ENCODE results near the gene CLASP1.
"Not testable (repeated sequence)": the region's sequence is repeated elsewhere in the genome, so short reads cannot be mapped to it uniquely, and the experiment has no call there.

The CLASP1 gene

GRCh38 chr2:121376535-121377250, 272.6 kb downstream of the CLASP1 start:
- Histone ChIP-seq H3K9me3 (ENCODE audit: control insufficient read depth, low read length) (no peaks in the 10 kb centered on the region), H3K4me3 (ENCODE audit: low read length) (no peak overlapping the region), H3K36me3 (ENCODE audit: control insufficient read depth, insufficient read depth, low read length) (no peaks in the 10 kb centered on the region), H3K4me1 (ENCODE audit: control insufficient read depth, insufficient read depth, low read length) (peaks cover 7% of the 10 kb centered on the region), H3K27me3 (ENCODE audit: control insufficient read depth, insufficient read depth, low read length) (no peaks in the 10 kb centered on the region), H3K9ac (ENCODE audit: low read length) (no peak overlapping the region)

GRCh38 chr2:121375621-121376159, 273.6 kb downstream of the CLASP1 start:
- Histone ChIP-seq H3K4me3 (ENCODE audit: low read length) (no peak overlapping the region), H3K4me1 (ENCODE audit: control insufficient read depth, insufficient read depth, low read length) (peaks cover 7% of the 10 kb centered on the region), H3K27me3 (ENCODE audit: control insufficient read depth, insufficient read depth, low read length) (no peaks in the 10 kb centered on the region), H3K9ac (ENCODE audit: low read length) (no peak overlapping the region), H3K36me3 (ENCODE audit: control insufficient read depth, insufficient read depth, low read length) (no peaks in the 10 kb centered on the region), H3K9me3 (ENCODE audit: control insufficient read depth, low read length) (no peaks in the 10 kb centered on the region)

- H3K36me3 ChIP-seq (ENCODE audit: control insufficient read depth, insufficient read depth, low read length); H3K27me3 ChIP-seq (ENCODE audit: control insufficient read depth, insufficient read depth, low read length); H3K4me3 ChIP-seq (ENCODE audit: low read length); H3K4me1 ChIP-seq (ENCODE audit: control insufficient read depth, insufficient read depth, low read length); H3K9me3 ChIP-seq (ENCODE audit: control insufficient read depth, low read length); H3K9ac ChIP-seq (ENCODE audit: low read length): not testable (repeated sequence)
Measured at GRCh38 chr2:121374412-121375075, 274.7 kb downstream of the CLASP1 start.

- no peaks in the 10 kb centered on the region for H3K27me3 ChIP-seq (ENCODE audit: control insufficient read depth, insufficient read depth, low read length)
- no peaks in the 10 kb centered on the region for H3K9me3 ChIP-seq (ENCODE audit: control insufficient read depth, low read length)
- no peaks in the 10 kb centered on the region for H3K36me3 ChIP-seq (ENCODE audit: control insufficient read depth, insufficient read depth, low read length)
Measured at GRCh38 chr2:121372721-121373353, 276.4 kb downstream of the CLASP1 start.

GRCh38 chr2:121372082-121372481, 277.2 kb downstream of the CLASP1 start:
- Histone ChIP-seq H3K36me3 (ENCODE audit: control insufficient read depth, insufficient read depth, low read length) (no peaks in the 10 kb centered on the region), H3K27me3 (ENCODE audit: control insufficient read depth, insufficient read depth, low read length) (no peaks in the 10 kb centered on the region)

More at GRCh38 chr2:121372721-121373353, 276.4 kb downstream of the CLASP1 start:
- no peak overlapping the region for H3K4me3 ChIP-seq (ENCODE audit: low read length)
- H3K9ac ChIP-seq (ENCODE audit: low read length) = no peak overlapping the region
- H3K4me1 ChIP-seq (ENCODE audit: control insufficient read depth, insufficient read depth, low read length) = peaks cover 7% of the 10 kb centered on the region

GRCh38 chr2:121368836-121369235, 280.4 kb downstream of the CLASP1 start:
- peaks cover 16% of the 10 kb centered on the region for H3K4me1 ChIP-seq (ENCODE audit: control insufficient read depth, insufficient read depth, low read length)
- no peaks in the 10 kb centered on the region for H3K9me3 ChIP-seq (ENCODE audit: control insufficient read depth, low read length)
- H3K9ac ChIP-seq (ENCODE audit: low read length) = no peak overlapping the region
- H3K36me3 ChIP-seq (ENCODE audit: control insufficient read depth, insufficient read depth, low read length) = no peaks in the 10 kb centered on the region
- no peaks in the 10 kb centered on the region for H3K27me3 ChIP-seq (ENCODE audit: control insufficient read depth, insufficient read depth, low read length)
- no peak overlapping the region for H3K4me3 ChIP-seq (ENCODE audit: low read length)

More at GRCh38 chr2:121372082-121372481, 277.2 kb downstream of the CLASP1 start:
- Histone ChIP-seq H3K4me3 (ENCODE audit: low read length) (no peak overlapping the region), H3K9me3 (ENCODE audit: control insufficient read depth, low read length) (no peaks in the 10 kb centered on the region), H3K9ac (ENCODE audit: low read length) (no peak overlapping the region), H3K4me1 (ENCODE audit: control insufficient read depth, insufficient read depth, low read length) (peaks cover 7% of the 10 kb centered on the region)

- Histone ChIP-seq H3K4me3 (ENCODE audit: low read length) (no peak overlapping the region), H3K9ac (ENCODE audit: low read length) (no peak overlapping the region), H3K36me3 (ENCODE audit: control insufficient read depth, insufficient read depth, low read length) (peaks cover under 1% of the 10 kb centered on the region), H3K4me1 (ENCODE audit: control insufficient read depth, insufficient read depth, low read length) (peaks cover 16% of the 10 kb centered on the region), H3K9me3 (ENCODE audit: control insufficient read depth, low read length) (no peaks in the 10 kb centered on the region), H3K27me3 (ENCODE audit: control insufficient read depth, insufficient read depth, low read length) (no peaks in the 10 kb centered on the region)
Measured at GRCh38 chr2:121368155-121368554, 281.1 kb downstream of the CLASP1 start.

GRCh38 chr2:121367246-121367900, 281.9 kb downstream of the CLASP1 start:
- no peak overlapping the region for H3K9ac ChIP-seq (ENCODE audit: low read length)
- peaks cover 5% of the 10 kb centered on the region for H3K36me3 ChIP-seq (ENCODE audit: control insufficient read depth, insufficient read depth, low read length)
- no peak overlapping the region for H3K4me3 ChIP-seq (ENCODE audit: low read length)
- peaks cover 16% of the 10 kb centered on the region for H3K4me1 ChIP-seq (ENCODE audit: control insufficient read depth, insufficient read depth, low read length)
- H3K9me3 ChIP-seq (ENCODE audit: control insufficient read depth, low read length) = no peaks in the 10 kb centered on the region
- H3K27me3 ChIP-seq (ENCODE audit: control insufficient read depth, insufficient read depth, low read length) = no peaks in the 10 kb centered on the region

GRCh38 chr2:121366040-121366439, 283.2 kb downstream of the CLASP1 start:
- Histone ChIP-seq H3K36me3 (ENCODE audit: control insufficient read depth, insufficient read depth, low read length) (peaks cover 5% of the 10 kb centered on the region), H3K27me3 (ENCODE audit: control insufficient read depth, insufficient read depth, low read length) (no peaks in the 10 kb centered on the region)

GRCh38 chr2:121365061-121365460, 284.2 kb downstream of the CLASP1 start:
- Histone ChIP-seq H3K4me1 (ENCODE audit: control insufficient read depth, insufficient read depth, low read length) (peaks cover 29% of the 10 kb centered on the region), H3K4me3 (ENCODE audit: low read length) (no peak overlapping the region), H3K27me3 (ENCODE audit: control insufficient read depth, insufficient read depth, low read length) (no peaks in the 10 kb centered on the region), H3K36me3 (ENCODE audit: control insufficient read depth, insufficient read depth, low read length) (peaks cover 5% of the 10 kb centered on the region), H3K9ac (ENCODE audit: low read length) (no peak overlapping the region), H3K9me3 (ENCODE audit: control insufficient read depth, low read length) (no peaks in the 10 kb centered on the region)

More at GRCh38 chr2:121366040-121366439, 283.2 kb downstream of the CLASP1 start:
- peaks cover 19% of the 10 kb centered on the region for H3K4me1 ChIP-seq (ENCODE audit: control insufficient read depth, insufficient read depth, low read length)
- no peak overlapping the region for H3K9ac ChIP-seq (ENCODE audit: low read length)
- no peak overlapping the region for H3K4me3 ChIP-seq (ENCODE audit: low read length)
- H3K9me3 ChIP-seq (ENCODE audit: control insufficient read depth, low read length) = no peaks in the 10 kb centered on the region

GRCh38 chr2:121363632-121364420, 285.4 kb downstream of the CLASP1 start:
- Histone ChIP-seq H3K9ac (ENCODE audit: low read length) (no peak overlapping the region), H3K4me1 (ENCODE audit: control insufficient read depth, insufficient read depth, low read length) (peaks cover 41% of the 10 kb centered on the region), H3K36me3 (ENCODE audit: control insufficient read depth, insufficient read depth, low read length) (peaks cover 5% of the 10 kb centered on the region), H3K9me3 (ENCODE audit: control insufficient read depth, low read length) (no peaks in the 10 kb centered on the region), H3K4me3 (ENCODE audit: low read length) (no peak overlapping the region), H3K27me3 (ENCODE audit: control insufficient read depth, insufficient read depth, low read length) (no peaks in the 10 kb centered on the region)

Measured in mucosa of stomach (tissue), 1 donor.